Measurements from ENCODE around the gene TNRC18.
"Not testable (repeated sequence)": the region's sequence is repeated elsewhere in the genome, so short reads cannot be mapped to it uniquely, and the experiment has no call there.

The TNRC18 gene

GRCh38 chr7:5423306-5423975 lies at the start of gene TNRC18:
TNRC18 (minus strand) TSS chr7:5423834; CDS start chr7:5421246, 2,588 bp downstream.
- DNase-seq = peak; percentile 29

- DNase-seq = no peak
Observed at GRCh38 chr7:5472432-5473315, 49.0 kb upstream of the TNRC18 start.

GRCh38 chr7:5471623-5472022 lies 48.0 kb upstream of the TNRC18 start:
- not testable (repeated sequence) for DNase-seq

- DNase-seq = no peak
Observed at GRCh38 chr7:5470816-5471215, 47.2 kb upstream of the TNRC18 start.

GRCh38 chr7:5470167-5470532 lies 46.5 kb upstream of the TNRC18 start:
- no peak for DNase-seq

- DNase-seq = no peak
Observed at GRCh38 chr7:5469375-5470166, 45.9 kb upstream of the TNRC18 start.

GRCh38 chr7:5467645-5468044 lies 44.0 kb upstream of the TNRC18 start:
- DNase-seq = no peak

GRCh38 chr7:5466551-5466950 lies 42.9 kb upstream of the TNRC18 start:
- DNase-seq = no peak

- no peak for DNase-seq
Observed at GRCh38 chr7:5463031-5463430, 39.4 kb upstream of the TNRC18 start.

- DNase-seq = no peak
Observed at GRCh38 chr7:5462216-5462615, 38.6 kb upstream of the TNRC18 start.

- DNase-seq = no peak
Observed at GRCh38 chr7:5458921-5459480, 35.4 kb upstream of the TNRC18 start.

GRCh38 chr7:5457245-5457735 lies 33.7 kb upstream of the TNRC18 start:
- DNase-seq = no peak

GRCh38 chr7:5456409-5456808 lies 32.8 kb upstream of the TNRC18 start:
- no peak for DNase-seq

- DNase-seq = no peak
Observed at GRCh38 chr7:5455581-5456219, 32.1 kb upstream of the TNRC18 start.

- DNase-seq = no peak
Observed at GRCh38 chr7:5455175-5455574, 31.5 kb upstream of the TNRC18 start.

- no peak for DNase-seq
Observed at GRCh38 chr7:5454485-5454884, 30.9 kb upstream of the TNRC18 start.

- no peak for DNase-seq
Observed at GRCh38 chr7:5453566-5454075, 30.0 kb upstream of the TNRC18 start.

GRCh38 chr7:5452937-5453540 lies 29.4 kb upstream of the TNRC18 start:
- no peak for DNase-seq

GRCh38 chr7:5452470-5452899 lies 28.9 kb upstream of the TNRC18 start:
- DNase-seq = no peak

GRCh38 chr7:5451391-5451790 lies 27.8 kb upstream of the TNRC18 start:
- no peak for DNase-seq

GRCh38 chr7:5450549-5451327 lies 27.1 kb upstream of the TNRC18 start:
- peak; percentile 38 for DNase-seq
